ENCODE measurements around the gene HCN2.
"Not testable (repeated sequence)": the region's sequence is repeated elsewhere in the genome, so short reads cannot be mapped to it uniquely, and the experiment has no call there.

The HCN2 gene

GRCh38 chr19:620166-620862 lies 30.6 kb downstream of the HCN2 start:
- no peak for DNase-seq (ENCODE audit: low read depth in 2 of 2)

GRCh38 chr19:621191-621590 lies 31.5 kb downstream of the HCN2 start:
- DNase-seq (ENCODE audit: low read depth in 2 of 2), result not testable (repeated sequence)

DNA sequence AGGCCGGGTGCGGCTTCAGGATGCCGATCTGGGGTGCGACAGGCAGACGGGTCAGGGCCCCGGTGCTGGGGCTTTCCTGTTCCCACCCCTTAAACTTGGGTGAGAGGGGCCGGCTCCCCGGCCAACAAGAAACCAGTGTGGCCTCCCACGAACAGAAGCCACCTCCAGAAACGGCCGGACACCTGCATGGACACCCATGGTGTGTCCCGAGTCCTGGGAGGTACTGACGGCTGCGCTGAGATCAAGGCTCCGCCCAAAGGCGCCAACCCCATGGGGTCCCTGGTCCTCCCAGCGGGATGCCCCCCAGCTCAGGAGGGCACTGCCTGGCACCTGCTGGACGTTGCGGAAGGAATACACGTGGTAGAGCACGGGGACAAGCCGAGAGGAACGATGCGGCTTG lies 32.1 kb downstream of the HCN2 start:
- no peak for DNase-seq (ENCODE audit: low read depth in 2 of 2)

GRCh38 chr19:622666-623065 lies 33.0 kb downstream of the HCN2 start:
- no peak for DNase-seq (ENCODE audit: low read depth in 2 of 2)

- DNase-seq (ENCODE audit: low read depth in 2 of 2), result no peak
These were observed 33.7 kb downstream of the HCN2 start for GRCh38 chr19:623175-623916.

DNA sequence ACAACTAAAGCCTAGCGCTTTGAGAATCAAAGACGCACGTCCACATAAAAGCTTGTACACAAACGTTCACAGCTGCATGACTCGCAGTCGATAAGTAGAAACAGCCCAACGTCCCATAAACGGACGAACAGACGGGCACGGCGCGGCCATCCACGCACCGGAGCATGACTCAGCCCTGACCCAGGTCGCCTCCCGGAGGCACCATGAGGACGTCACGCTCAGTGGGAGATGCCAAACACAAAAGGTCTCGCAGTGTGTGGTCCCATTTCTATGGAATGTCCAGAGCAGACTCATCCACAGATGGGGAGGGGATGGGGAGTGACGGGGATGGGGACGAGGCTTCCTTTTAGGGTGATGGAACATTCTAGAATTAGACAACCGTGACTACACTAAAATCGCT lies 34.3 kb downstream of the HCN2 start:
- peak; percentile 34 to 35 for DNase-seq (ENCODE audit: low read depth in 2 of 2)

GRCh38 chr19:624433-625109 lies 34.9 kb downstream of the HCN2 start:
- DNase-seq (ENCODE audit: low read depth in 2 of 2), result no peak

GRCh38 chr19:625257-625656 lies 35.6 kb downstream of the HCN2 start:
- no peak for DNase-seq (ENCODE audit: low read depth in 2 of 2)

DNA sequence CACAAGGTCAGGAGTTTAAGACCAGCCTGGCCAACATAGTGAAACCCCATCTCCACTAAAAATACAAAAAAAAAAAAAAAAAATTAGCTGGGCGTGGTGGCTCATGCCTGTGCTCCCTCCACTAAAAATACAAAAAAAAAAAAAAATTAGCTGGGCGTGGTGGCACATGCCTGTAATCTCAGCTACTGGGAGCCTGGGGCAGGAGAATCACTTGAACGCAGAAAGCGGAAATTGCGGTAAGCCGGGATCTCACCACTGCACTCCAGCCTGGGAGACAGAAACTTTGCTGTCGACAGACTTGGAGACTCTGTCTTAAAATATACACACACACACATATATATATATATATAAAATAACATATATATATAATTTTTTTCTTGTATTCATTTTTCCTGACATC lies 36.9 kb downstream of the HCN2 start:
- not testable (repeated sequence) for DNase-seq (ENCODE audit: low read depth in 2 of 2)

DNA sequence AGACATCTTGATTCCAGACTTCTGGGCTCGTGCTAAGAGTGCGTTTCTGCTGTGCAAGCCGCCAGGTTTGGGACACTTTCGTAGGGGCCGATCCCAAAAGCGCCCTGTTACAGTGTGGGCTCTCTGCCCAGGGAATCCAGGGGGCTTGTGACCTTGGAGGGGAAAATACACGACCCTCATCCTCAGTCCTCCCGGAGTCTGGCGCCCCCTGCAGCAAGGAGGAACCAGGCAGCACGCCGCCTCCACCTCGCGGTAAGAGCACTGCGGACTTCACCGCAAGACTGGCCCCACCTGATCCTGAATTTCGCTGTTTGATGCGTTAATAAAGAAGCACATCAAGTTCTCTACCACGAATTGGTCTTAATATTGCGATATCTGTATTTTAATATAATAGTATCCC lies 38.5 kb downstream of the HCN2 start:
- no peak for DNase-seq (ENCODE audit: low read depth in 2 of 2)

GRCh38 chr19:629515-629914 lies 39.8 kb downstream of the HCN2 start:
- DNase-seq (ENCODE audit: low read depth in 2 of 2), result not testable (repeated sequence)

GRCh38 chr19:629961-630714 lies 40.5 kb downstream of the HCN2 start:
- DNase-seq (ENCODE audit: low read depth in 2 of 2), result no peak

- no peak for DNase-seq (ENCODE audit: low read depth in 2 of 2)
These were observed 42.9 kb downstream of the HCN2 start for GRCh38 chr19:632579-633067.

DNA sequence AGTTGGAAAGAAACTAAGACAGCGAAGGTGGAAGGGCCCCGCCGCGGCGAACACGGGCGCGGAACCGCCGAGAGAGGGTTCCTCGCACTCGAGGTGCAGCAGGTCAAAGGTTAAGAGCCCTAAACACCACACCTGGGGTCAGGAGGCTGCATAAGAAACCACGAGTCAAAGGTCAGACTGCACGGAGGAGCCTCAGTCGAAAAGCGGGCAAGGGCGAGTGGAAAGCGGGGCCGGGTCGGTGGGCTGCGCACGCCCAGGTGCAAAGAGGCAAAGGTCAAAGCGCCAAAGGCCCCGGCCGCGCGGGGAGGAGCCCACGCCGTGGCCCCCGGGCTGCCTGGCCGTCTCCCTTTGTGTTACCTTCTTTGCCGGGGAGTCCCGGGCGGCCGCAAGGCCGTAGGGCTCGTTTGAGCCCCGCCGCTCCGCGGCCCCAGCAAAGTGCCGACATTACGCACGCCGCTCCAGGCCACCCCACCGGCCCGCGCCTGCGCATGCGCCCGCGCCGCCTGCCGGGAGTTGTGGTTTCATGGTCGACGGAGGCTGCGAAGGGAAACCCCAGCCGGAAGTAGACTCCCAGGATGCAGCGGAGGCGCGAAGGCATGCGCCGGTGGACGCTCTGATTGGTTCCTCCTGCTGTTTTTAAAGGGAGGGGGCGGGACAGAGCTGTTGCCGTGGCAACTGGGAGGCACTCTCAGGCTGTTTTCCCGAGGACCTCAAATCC lies 43.5 kb downstream of the HCN2 start, which contains the start of gene POLRMT:
Gene POLRMT, minus strand, starts transcription at position 470 of the 718 bp plus-strand sequence. Its CDS starts 25 bp downstream, at position 445.
- peak; percentile 95 for DNase-seq (ENCODE audit: low read depth in 2 of 2)

- DNase-seq (ENCODE audit: low read depth in 2 of 2), result no peak
These were observed 44.3 kb downstream of the HCN2 start for GRCh38 chr19:633786-634639.

DNA sequence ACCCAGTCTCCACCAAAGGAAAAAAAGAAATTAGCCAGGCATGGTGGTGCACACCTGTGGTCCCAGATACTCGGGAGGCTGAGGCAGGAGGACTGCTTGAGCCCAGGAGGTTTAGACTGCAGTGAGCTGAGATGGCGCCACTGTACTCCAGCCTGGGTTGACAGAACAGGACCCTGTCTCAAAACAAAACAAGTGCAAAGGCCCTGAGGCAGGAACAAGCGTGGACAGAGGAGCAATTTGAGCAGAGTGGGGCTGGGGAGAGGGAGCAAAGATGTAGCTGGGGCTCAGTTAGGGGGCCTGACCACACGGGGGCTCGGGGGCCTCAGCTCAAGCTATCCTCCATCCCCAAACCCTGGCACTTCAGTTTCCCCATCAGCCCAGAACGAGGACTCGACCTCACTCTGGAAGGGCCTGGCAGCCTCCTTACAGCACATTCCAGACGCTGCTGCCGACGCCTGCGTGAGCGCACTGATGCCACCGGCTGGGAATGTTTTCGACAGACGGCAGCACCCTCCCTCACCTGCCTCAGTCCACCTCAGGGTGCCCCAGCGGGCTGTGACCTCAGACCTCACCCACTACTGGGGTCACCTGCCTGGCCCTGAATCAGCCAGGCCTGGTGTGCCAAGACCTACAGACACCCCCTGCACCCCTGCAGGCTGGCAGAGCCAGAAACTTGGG lies 45.4 kb downstream of the HCN2 start:
- DNase-seq (ENCODE audit: low read depth in 2 of 2), result no peak

DNA sequence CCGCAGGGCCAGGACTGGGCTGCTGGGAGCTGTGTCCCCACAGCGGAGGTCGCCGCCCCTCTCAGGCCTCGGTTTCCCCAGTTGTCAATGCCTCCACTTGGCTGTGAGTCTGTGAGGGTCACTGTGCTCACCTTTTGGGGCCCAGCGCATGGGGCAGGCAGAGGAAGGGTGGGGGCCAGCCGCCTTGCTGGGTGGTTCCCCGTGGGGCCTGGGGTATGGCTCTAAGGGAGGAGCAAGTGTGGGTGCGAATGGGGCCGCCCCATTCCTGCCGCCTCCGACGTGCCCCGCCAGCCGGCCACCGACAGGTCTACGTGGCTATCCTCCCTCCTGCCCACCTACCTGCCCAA lies 49.2 kb downstream of the HCN2 start:
- no peak for DNase-seq (ENCODE audit: low read depth in 2 of 2)

GRCh38 chr19:639253-640160 lies 49.8 kb downstream of the HCN2 start, which contains the start of gene FGF22:
FGF22 (plus strand) TSS chr19:639879; CDS start chr19:639926, 47 bp downstream.
- DNase-seq (ENCODE audit: low read depth in 2 of 2), result peak; percentile 47 to 54
